Measurements from ENCODE around the gene TANC2. TPM values are rescaled to one million over a fixed set of nuclear protein-coding genes. Genes with fewer than 3 reads are reported as not detected.

TANC2 gene
- polyA plus RNA-seq, 2 of the 4 experiments (the other 2 are of a cell fraction) = 16.3 to 33.7 TPM

Small RNA genes lying within 50 kb of the gene (small RNA-seq; reads per million reads assigned to genes)
- 0 reads per million in 6 experiments for gene MIR633

Other genes with a start within 250 kb of the TANC2 start
- 0.57 and 0.73 TPM in 2 replicates for gene MARCHF10, start 157.9 kb upstream of the TANC2 start, polyA plus RNA-seq (2011; rRNA removed)
- 0.42 to 0.69 TPM (median 0.43 TPM) in 3 replicates for gene MARCHF10, start 157.9 kb upstream of the TANC2 start, polyA plus RNA-seq (2017; fragmentation: RNase III; extraction: RNeasy Plus Mini Kit Qiagen cat#74134 plus additional on column Dnase treatment)